Stimulated activated CD4-positive, alpha-beta T cell treated with anti-CD3 and anti-CD28 coated beads, Interleukin-2, amount 100 ng/mL, for 48 hours (primary cell): ENCODE data around the gene FGD2.

Source experiments
- DNase-seq, 2 donors: peaks; one replicate each; pipeline ENCODE4 v3.0.0-alpha.2; 2020

Gene FGD2

GRCh38 chr6:37061157-37061804, 55.8 kb downstream of the FGD2 start:
- no peak for DNase-seq

- DNase-seq, result no peak
Observed at GRCh38 chr6:37062424-37062823, 57.0 kb downstream of the FGD2 start.

- no peak for DNase-seq
Observed at GRCh38 chr6:37068356-37069270, 63.2 kb downstream of the FGD2 start.

- DNase-seq, result no peak
Observed at GRCh38 chr6:37069639-37070038, 64.2 kb downstream of the FGD2 start.

- DNase-seq, result no peak
Observed at GRCh38 chr6:37072526-37072925, 67.1 kb downstream of the FGD2 start.

GRCh38 chr6:37074053-37074827, 68.8 kb downstream of the FGD2 start:
- DNase-seq, result no peak

GRCh38 chr6:37077191-37077904, 71.9 kb downstream of the FGD2 start:
- DNase-seq, result no peak

GRCh38 chr6:37077905-37078296, 72.4 kb downstream of the FGD2 start:
- no peak for DNase-seq
